LNCaP clone FGC (cell line): ENCODE measurements around the gene DRD4.
"Not testable (repeated sequence)": the region's sequence is repeated elsewhere in the genome, so short reads cannot be mapped to it uniquely, and the experiment has no call there.

ENCODE experiments used
- DNase-seq: peaks from one replicate; pipeline ENCODE4 v3.0.0-alpha.2; 2011; ENCODE audit warnings: low read depth
- H3K4me3 ChIP-seq: 2 replicates; pipeline ENCODE4 v1.5.1; 2011; ENCODE audit warnings: mild to moderate bottlenecking, low read depth, low read length, control low read depth
- TF ChIP-seq, protein P1 (sequence below): IDR thresholded peaks from 2 replicates; pipeline ENCODE4 v1.5.1; 2012; ENCODE audit warnings: mild to moderate bottlenecking; ENCODE audit not compliant: control insufficient read depth, insufficient read depth; ENCODE audit errors: extremely low read depth

Gene DRD4

DNA sequence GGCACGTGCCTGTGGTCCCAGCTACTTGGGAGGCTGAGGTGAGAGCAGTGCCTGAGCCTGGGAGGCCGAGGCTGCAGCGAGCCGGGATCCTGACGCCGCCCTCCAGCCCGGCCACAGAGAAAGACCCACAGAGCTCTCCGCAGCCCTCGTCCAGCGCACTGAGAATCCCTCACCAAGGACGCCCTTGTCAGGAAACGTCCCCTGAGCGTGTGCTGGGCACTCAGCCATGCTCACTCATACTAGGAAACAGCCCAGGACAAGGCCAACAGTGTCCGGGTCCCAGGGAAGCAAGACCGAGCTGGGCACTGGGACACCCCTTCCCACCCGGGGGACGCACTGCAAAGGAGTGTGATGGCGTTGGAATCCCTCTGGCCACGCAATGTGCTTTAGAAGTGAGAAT is 43.4 kb downstream of the DRD4 start:
- TF ChIP-seq, protein P1, sequence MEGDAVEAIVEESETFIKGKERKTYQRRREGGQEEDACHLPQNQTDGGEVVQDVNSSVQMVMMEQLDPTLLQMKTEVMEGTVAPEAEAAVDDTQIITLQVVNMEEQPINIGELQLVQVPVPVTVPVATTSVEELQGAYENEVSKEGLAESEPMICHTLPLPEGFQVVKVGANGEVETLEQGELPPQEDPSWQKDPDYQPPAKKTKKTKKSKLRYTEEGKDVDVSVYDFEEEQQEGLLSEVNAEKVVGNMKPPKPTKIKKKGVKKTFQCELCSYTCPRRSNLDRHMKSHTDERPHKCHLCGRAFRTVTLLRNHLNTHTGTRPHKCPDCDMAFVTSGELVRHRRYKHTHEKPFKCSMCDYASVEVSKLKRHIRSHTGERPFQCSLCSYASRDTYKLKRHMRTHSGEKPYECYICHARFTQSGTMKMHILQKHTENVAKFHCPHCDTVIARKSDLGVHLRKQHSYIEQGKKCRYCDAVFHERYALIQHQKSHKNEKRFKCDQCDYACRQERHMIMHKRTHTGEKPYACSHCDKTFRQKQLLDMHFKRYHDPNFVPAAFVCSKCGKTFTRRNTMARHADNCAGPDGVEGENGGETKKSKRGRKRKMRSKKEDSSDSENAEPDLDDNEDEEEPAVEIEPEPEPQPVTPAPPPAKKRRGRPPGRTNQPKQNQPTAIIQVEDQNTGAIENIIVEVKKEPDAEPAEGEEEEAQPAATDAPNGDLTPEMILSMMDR: no peak
- no peak for DNase-seq
- H3K4me3 ChIP-seq: no peak overlapping the region

DNA sequence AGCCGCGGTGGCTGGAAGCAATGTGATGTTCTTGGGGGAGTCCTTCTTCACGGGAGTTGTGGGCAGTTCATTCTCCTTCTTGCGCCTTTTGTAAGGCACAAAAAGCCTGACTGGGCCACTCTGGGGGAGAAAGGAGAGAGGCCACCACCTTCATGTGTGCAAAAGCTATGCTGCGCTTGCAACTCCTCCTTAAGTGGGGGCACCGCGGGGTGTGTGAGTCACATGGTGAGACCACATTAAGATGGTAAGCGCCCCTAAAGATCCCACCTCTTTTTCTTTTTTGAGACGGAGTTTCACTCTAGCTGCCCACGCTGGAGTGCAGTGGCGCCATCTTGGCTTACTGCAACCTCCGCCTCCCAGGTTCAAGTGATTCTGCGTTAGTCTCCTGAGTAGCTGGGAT is 43.9 kb downstream of the DRD4 start:
- TF ChIP-seq, protein P1: no peak
- no peak overlapping the region for H3K4me3 ChIP-seq
- DNase-seq: no peak

DNA sequence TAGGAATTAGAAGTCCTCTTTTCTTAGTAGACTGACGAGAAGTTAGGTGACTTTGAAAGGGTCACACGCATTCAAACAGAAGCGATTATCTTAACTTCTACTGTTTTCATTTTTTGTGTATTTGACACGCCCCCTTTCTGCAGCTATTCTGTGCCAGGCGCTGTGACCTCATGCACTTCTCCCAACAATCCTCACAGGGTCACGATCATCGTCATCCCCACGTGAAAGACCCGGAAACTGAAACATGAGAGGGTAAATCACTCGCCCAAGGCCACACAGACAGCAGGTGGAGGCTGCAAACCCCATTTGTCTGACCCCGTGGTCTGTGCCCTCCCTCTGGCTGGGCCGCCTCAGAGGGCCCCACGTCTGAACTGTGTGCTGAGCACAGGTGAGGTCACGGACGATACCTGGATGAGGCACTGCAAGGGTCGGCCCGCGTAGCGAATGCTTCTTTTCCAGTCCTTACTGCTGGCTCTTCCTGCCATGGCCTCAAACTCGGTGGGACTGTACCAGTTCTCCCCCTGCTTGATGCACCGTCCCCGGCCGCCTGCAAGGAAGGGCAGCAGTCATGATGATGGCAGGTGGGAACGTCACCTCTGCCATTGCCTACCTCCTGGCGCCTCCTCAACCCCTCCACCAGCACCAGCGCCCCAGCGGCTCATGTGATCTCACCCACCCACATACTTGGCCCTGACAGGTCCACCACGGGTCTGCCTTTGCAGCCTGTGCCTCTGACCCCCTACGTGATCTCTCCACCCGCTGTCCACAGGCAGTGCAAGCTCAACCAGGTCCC is 49.6 kb downstream of the DRD4 start:
- no peak for DNase-seq
- no peak overlapping the region for H3K4me3 ChIP-seq
- TF ChIP-seq, protein P1: no peak

DNA sequence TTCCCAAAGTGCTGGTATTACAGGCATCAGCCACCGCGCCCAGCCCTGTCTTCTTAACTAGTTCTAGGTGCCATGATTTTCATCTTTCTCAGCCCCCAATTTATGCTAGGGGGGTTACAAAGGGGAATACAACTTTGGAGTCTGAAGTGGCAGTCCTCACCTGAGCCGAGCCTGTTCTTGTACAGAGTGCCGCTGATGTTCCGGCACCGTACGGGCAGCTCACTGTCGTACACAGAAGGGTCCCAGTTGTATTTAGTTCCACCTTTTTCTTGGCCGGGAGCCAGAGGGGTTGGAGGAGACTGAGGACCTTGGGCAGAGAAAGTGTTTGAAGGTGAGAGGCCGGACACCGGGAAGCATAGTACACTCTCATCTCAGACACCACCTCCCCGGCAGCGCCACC is 50.7 kb downstream of the DRD4 start:
- TF ChIP-seq, protein P1: no peak
- no peak for DNase-seq
- no peak overlapping the region for H3K4me3 ChIP-seq

DNA sequence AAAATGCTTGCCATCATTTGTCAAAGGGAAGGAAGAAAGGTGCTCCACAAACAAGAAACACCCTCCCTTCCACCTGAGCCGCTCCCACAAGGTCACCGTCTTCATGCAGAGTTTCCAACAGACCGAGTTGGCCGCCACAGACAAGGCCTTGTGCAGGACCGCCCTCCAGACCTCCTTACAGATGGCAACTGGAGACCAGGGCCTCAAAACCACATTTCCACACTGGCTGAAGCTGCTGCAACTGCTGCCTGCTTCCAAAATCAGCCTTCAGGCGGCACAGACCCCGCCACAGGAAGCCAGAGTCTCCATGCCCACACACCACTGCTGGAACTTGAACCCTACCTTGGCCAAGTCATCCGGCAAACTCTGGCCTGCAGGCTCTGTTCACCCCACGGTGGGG is 51.6 kb downstream of the DRD4 start:
- no peak for DNase-seq
- TF ChIP-seq, protein P1: no peak
- no peak overlapping the region for H3K4me3 ChIP-seq

DNA sequence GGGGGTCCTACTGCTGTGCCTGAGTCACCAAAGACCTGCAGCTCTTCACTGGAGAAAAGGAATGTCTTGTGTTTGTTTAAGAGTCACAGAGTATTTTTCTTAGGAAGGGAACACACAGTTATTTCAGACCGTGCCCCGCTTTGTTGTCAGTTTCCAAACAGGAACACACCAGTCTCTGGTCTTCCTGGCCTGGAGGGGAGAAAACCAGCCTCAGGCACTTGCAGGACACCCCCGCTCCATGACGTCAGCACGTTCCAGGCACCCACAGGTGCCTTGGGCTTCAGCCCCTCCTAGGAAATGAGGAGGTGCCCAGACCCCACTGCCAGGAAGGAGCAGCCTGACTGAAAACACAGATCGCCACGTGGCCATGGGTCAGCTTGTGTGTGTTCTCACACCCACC is 52.6 kb downstream of the DRD4 start:
- no peak overlapping the region for H3K4me3 ChIP-seq
- TF ChIP-seq, protein P1: no peak
- no peak for DNase-seq

DNA sequence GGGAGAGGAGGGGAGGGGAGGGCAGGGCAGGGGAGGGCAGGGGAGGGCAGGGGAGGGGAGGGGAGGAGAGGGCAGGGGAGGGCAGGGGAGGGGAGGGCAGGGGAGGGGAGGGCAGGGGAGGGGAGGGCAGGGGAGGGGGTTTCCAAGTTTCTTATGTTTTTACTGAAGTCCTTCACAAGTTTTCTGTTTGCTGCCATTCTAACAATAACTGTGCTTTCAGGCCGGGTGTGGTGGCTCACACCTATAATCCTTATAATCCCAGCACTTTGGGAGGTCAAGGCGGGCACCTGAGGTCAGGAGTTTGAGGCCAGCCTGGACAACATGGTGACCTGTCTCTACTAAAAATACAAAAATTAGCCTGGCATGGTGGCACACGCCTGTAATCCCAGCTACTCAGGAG is 53.2 kb downstream of the DRD4 start:
- DNase-seq, H3K4me3 ChIP-seq: not testable (repeated sequence)
